ENCODE results near the gene BAG5. TPM values are rescaled to one million over a fixed set of nuclear protein-coding genes. Genes with fewer than 3 reads are reported as not detected.

Gene BAG5
- total and polyA plus RNA-seq, 2 of the 8 experiments (the other 6 are each of a cell fraction or from before 2014, with no cell fraction given), result 7.4 to 29.5 TPM

- ChIA-PET POLR2A (ENCODE audit: partially characterized antibody) (interaction anchor here (1.3 to 12.6 kb wide), 7 partner anchors 10 to 174 kb away, joined by 3 to 844 read pairs (median 23); partner anchors contain the start of genes BAG5, COA8 and TRMT61A), CTCF (ENCODE audit: partially characterized antibody) (interaction anchor here (1.5 to 31.3 kb wide), 5 partner anchors 10 to 45 kb away, joined by 3 to 921 read pairs (median 32); partner anchors contain the start of genes BAG5 and TRMT61A)
- Histone ChIP-seq H2BK20ac (ENCODE audit: low read length) (no peak overlapping the region), H3K4ac (replicated peaks; ENCODE audit: insufficient read length, low read depth, low read length) (no peak overlapping the region), H3K9ac (replicated peaks in 1 of 4; ENCODE audit: extremely low read depth in 1 of 4, low read depth in 3 of 4, low read length in 3 of 4) (no peak overlapping the region), H2BK120ac (replicated peaks; ENCODE audit: low read depth, low read length) (no peak overlapping the region), H3K23ac (ENCODE audit: insufficient read length) (no peak overlapping the region), H3K56ac (replicated peaks; ENCODE audit: insufficient read length, low read depth, low read length) (no peak overlapping the region), H4K91ac (replicated peaks; ENCODE audit: insufficient read length, low read length) (no peak overlapping the region), H3K79me2 (ENCODE audit: control insufficient read depth in 1 of 2, insufficient read depth in 2 of 2, low read length in 2 of 2) (peaks cover 0 to 2% of the 10 kb centered on the region in 2 experiments; a peak in 1 of 4 replicates), H3K36me3 (ENCODE audit: control insufficient read depth in 2 of 4, insufficient read depth in 4 of 4, low read length in 3 of 4) (peaks cover 8 to 23% (median 17%) of the 10 kb centered on the region in 4 experiments; a peak in 7 of 8 replicates), H3K79me1 (ENCODE audit: low read depth, low read length) (no peaks in the 10 kb centered on the region; the same call in 1 of the 2 replicates), H4K8ac (ENCODE audit: extremely low read depth, insufficient read depth, low read length) (no peak overlapping the region; the same call in 1 of the 2 replicates), H4K20me1 (replicated peaks in 1 of 2; ENCODE audit: control insufficient read depth in 1 of 2, insufficient read depth in 2 of 2, low read length in 2 of 2) (peaks cover 10 to 18% of the 10 kb centered on the region in 2 experiments), H3K18ac (ENCODE audit: extremely low read depth, low read length) (no peak overlapping the region), H3K27me3 (replicated peaks in 1 of 4; ENCODE audit: control insufficient read depth in 3 of 4, extremely low read depth in 1 of 4, insufficient read depth in 3 of 4, low read length in 3 of 4) (peaks cover 3 to 17% (median 13%) of the 10 kb centered on the region in 4 experiments), H2AK5ac (ENCODE audit: low read depth, low read length) (no peak overlapping the region), H3K4me2 (ENCODE audit: insufficient read depth in 1 of 2, low read depth in 2 of 2, low read length in 2 of 2) (peak overlapping the region; percentile 73 to 80; a peak in 3 of 4 replicates), H3K9me3 (ENCODE audit: insufficient read depth in 2 of 2, low read depth in 1 of 2, low read length in 1 of 2) (no peaks in the 10 kb centered on the region), H3K27ac (ENCODE audit: low read depth, low read length) (no peak overlapping the region), H2BK5ac (ENCODE audit: low read depth, low read length) (no peak overlapping the region), H3K4me3 (ENCODE audit: extremely low read depth in 1 of 4, insufficient read depth in 2 of 4, low read depth in 3 of 4, low read length in 4 of 4) (peak overlapping the region in 3 of 4 experiments; percentile 79 to 96 (median 89); a peak in 6 of 8 replicates), H2BK15ac (ENCODE audit: low read length) (no peak overlapping the region), H3K14ac (ENCODE audit: insufficient read length) (no peak overlapping the region), H4K5ac (ENCODE audit: insufficient read length, low read depth, low read length) (no peak overlapping the region), H2BK12ac (ENCODE audit: low read depth, low read length) (no peak overlapping the region), H3K4me1 (replicated peaks in 1 of 4; ENCODE audit: control insufficient read depth in 3 of 4, insufficient read depth in 4 of 4, low read length in 3 of 4) (peaks cover 0 to 28% (median 19%) of the 10 kb centered on the region in 4 experiments; a peak in 6 of 7 replicates), H3K23me2 (ENCODE audit: low read depth, low read length) (peaks cover 14% of the 10 kb centered on the region; the same call in 1 of the 2 replicates), H2AFZ (ENCODE audit: low read length) (no peak overlapping the region)
- no peak for DNase-seq (ENCODE audit: low read depth in 1 of 2, low spot score in 2 of 2)
- TF ChIP-seq SIRT6 (IDR thresholded peaks at IDR 0.05; ENCODE audit: low read length) (no peak), ATF2 (IDR thresholded peaks at IDR 0.05; ENCODE audit: low read length) (no peak), EZH2 (IDR thresholded peaks at IDR 0.05; ENCODE audit: low read depth, low read length, severe bottlenecking) (no peak), PHF8 (conservative IDR thresholded peaks at IDR 0.05; ENCODE audit: low read depth, low read length) (no peak), CBX8 (IDR thresholded peaks at IDR 0.05; ENCODE audit: borderline replicate concordance, low read depth, low read length) (no peak), POLR2AphosphoS5 (IDR thresholded peaks at IDR 0.05; ENCODE audit: low read depth, low read length) (0 out of 2 replicates have a peak, but pooled peaks have one; percentile 24), POLR2A (IDR thresholded peaks at IDR 0.05; ENCODE audit: control extremely low read depth in 1 of 2, low read depth in 2 of 2, low read length in 2 of 2) (peak in 1 of 2 experiments; percentile 55; a peak in 1 of 3 replicates)
- TF ChIP-seq, protein P1, sequence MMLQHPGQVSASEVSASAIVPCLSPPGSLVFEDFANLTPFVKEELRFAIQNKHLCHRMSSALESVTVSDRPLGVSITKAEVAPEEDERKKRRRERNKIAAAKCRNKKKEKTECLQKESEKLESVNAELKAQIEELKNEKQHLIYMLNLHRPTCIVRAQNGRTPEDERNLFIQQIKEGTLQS (IDR thresholded peaks at IDR 0.05; ENCODE audit: insufficient read depth, low read depth, low read length), result no peak
- no peak for FAIRE-seq
- WGBS, 2 experiments (ENCODE audit: extremely low coverage in 1 of 2, insufficient coverage in 1 of 2, insufficient read length in 1 of 2, insufficient replicate concordance in 2 of 2, low coverage in 1 of 2, low lambda C conversion rate in 2 of 2, missing lambda C conversion rate in 1 of 2), result 88% methylated on average over 10 of the region's 10 CpGs; no CpG with 5 or more reads in 1 of the 2 experiments
Measured at GRCh38 chr14:103520269-103520656, 42.2 kb downstream of the BAG5 start.

All from H1 (cell line).